Superior temporal gyrus (tissue), 1 donor: ENCODE results near the gene CNNM2.
"Not testable (repeated sequence)": the region's sequence is repeated elsewhere in the genome, so short reads cannot be mapped to it uniquely, and the experiment has no call there.

Experiments used
- DNase-seq: peaks from one replicate; pipeline ENCODE4 v3.0.0-alpha.2; 2016; ENCODE audit errors: extremely low spot score

CNNM2 gene

GRCh38 chr10:103106539-103106938, 188.4 kb downstream of the CNNM2 start:
- DNase-seq, result no peak

- no peak for DNase-seq
Observed at GRCh38 chr10:103109821-103110220, 191.7 kb downstream of the CNNM2 start.

- DNase-seq, result peak; percentile 47
Observed at GRCh38 chr10:103110407-103110806, 192.3 kb downstream of the CNNM2 start.

- DNase-seq, result peak; percentile 86
Observed at GRCh38 chr10:103111031-103111917, 193.2 kb downstream of the CNNM2 start.

- peak; percentile 57 for DNase-seq
Observed at GRCh38 chr10:103111918-103112877, 194.1 kb downstream of the CNNM2 start.

GRCh38 chr10:103114876-103115275, 196.8 kb downstream of the CNNM2 start:
- no peak for DNase-seq

GRCh38 chr10:103117247-103117646, 199.2 kb downstream of the CNNM2 start:
- DNase-seq, result no peak

- no peak for DNase-seq
Observed at GRCh38 chr10:103120546-103120945, 202.5 kb downstream of the CNNM2 start.

- DNase-seq, result no peak
Observed at GRCh38 chr10:103120977-103121735, 203.1 kb downstream of the CNNM2 start.

GRCh38 chr10:103123282-103124024, 205.4 kb downstream of the CNNM2 start:
- DNase-seq, result no peak

- no peak for DNase-seq
Observed at GRCh38 chr10:103124420-103125096, 206.5 kb downstream of the CNNM2 start.

- DNase-seq, result no peak
Observed at GRCh38 chr10:103125323-103126267, 207.5 kb downstream of the CNNM2 start.

GRCh38 chr10:103127241-103127640, 209.1 kb downstream of the CNNM2 start:
- DNase-seq, result no peak

GRCh38 chr10:103130180-103130579, 212.1 kb downstream of the CNNM2 start:
- not testable (repeated sequence) for DNase-seq

GRCh38 chr10:103130910-103131309, 212.8 kb downstream of the CNNM2 start:
- no peak for DNase-seq

- not testable (repeated sequence) for DNase-seq
Observed at GRCh38 chr10:103135168-103135567, 217.1 kb downstream of the CNNM2 start.

- no peak for DNase-seq
Observed at GRCh38 chr10:103139803-103140202, 221.7 kb downstream of the CNNM2 start.
